Esophagus squamous epithelium (tissue), 4 donors: ENCODE results near the gene ARMC5.

Source experiments
- CTCF ChIP-seq, 6 experiments: fragments of 450-650 bp in 4 of 6; fragments of 200-600 bp in 2 of 6; sonication (generic) in 2 of 6; IDR thresholded peaks; one replicate each; pipeline ENCODE4 v1.5.1; 2016 to 2019; ENCODE audit warnings: antibody characterized with exemption in 6 of 6, mild to moderate bottlenecking in 4 of 6, moderate library complexity in 4 of 6
- POLR2A ChIP-seq, 4 donors: fragments of 450-650 bp; IDR thresholded peaks; one replicate each; pipeline ENCODE4 v1.6.1; 2017; ENCODE audit warnings: antibody characterized with exemption in 4 of 4, mild to moderate bottlenecking in 4 of 4, moderate library complexity in 3 of 4

- TF ChIP-seq CTCF (IDR thresholded peaks at IDR 0.05): no peak
- no peak for TF ChIP-seq POLR2A (IDR thresholded peaks at IDR 0.05)
Observed at GRCh38 chr16:31456988-31457360, 2.3 kb upstream of the ARMC5 start.
